GM21529 (cell line): ENCODE data around the gene CLVS2.

Source experiments
- ATAC-seq: cut with Tn5 transposase; IDR thresholded peaks from one replicate; pipeline ENCODE4 v1.9.1; 2021; ENCODE audit not compliant: unreplicated experiment

Gene CLVS2

GRCh38 chr6:123024976-123025375 lies 28.9 kb downstream of the CLVS2 start:
- ATAC-seq: no peak

- no peak for ATAC-seq
Observed at GRCh38 chr6:123027408-123027807, 31.4 kb downstream of the CLVS2 start.

- no peak for ATAC-seq
Observed at GRCh38 chr6:123028263-123028662, 32.2 kb downstream of the CLVS2 start.

- no peak for ATAC-seq
Observed at GRCh38 chr6:123030282-123030681, 34.2 kb downstream of the CLVS2 start.

- ATAC-seq: no peak
Observed at GRCh38 chr6:123036648-123037047, 40.6 kb downstream of the CLVS2 start.

GRCh38 chr6:123039431-123039830 lies 43.4 kb downstream of the CLVS2 start:
- no peak for ATAC-seq

- no peak for ATAC-seq
Observed at GRCh38 chr6:123042401-123042800, 46.4 kb downstream of the CLVS2 start.

GRCh38 chr6:123044341-123044860 lies 48.4 kb downstream of the CLVS2 start:
- ATAC-seq: no peak

GRCh38 chr6:123053602-123054225 lies 57.7 kb downstream of the CLVS2 start:
- ATAC-seq: no peak

- no peak for ATAC-seq
Observed at GRCh38 chr6:123055256-123055655, 59.2 kb downstream of the CLVS2 start.

- ATAC-seq: no peak
Observed at GRCh38 chr6:123062670-123063069, 66.6 kb downstream of the CLVS2 start.

- ATAC-seq: no peak
Observed at GRCh38 chr6:123064038-123064437, 68.0 kb downstream of the CLVS2 start.

- ATAC-seq: no peak
Observed at GRCh38 chr6:123074616-123075015, 78.6 kb downstream of the CLVS2 start.

- no peak for ATAC-seq
Observed at GRCh38 chr6:123085403-123085802, 89.4 kb downstream of the CLVS2 start.

GRCh38 chr6:123089226-123089625 lies 93.2 kb downstream of the CLVS2 start:
- ATAC-seq: no peak

- no peak for ATAC-seq
Observed at GRCh38 chr6:123091091-123091895, 95.3 kb downstream of the CLVS2 start.

GRCh38 chr6:123091896-123092271 lies 95.8 kb downstream of the CLVS2 start:
- ATAC-seq: no peak

GRCh38 chr6:123094795-123095194 lies 98.8 kb downstream of the CLVS2 start:
- ATAC-seq: no peak

- no peak for ATAC-seq
Observed at GRCh38 chr6:123105561-123105960, 109.5 kb downstream of the CLVS2 start.

- ATAC-seq: no peak
Observed at GRCh38 chr6:123116370-123116769, 120.3 kb downstream of the CLVS2 start.

GRCh38 chr6:123117145-123117908 lies 121.3 kb downstream of the CLVS2 start:
- no peak for ATAC-seq

- no peak for ATAC-seq
Observed at GRCh38 chr6:123118811-123119210, 122.8 kb downstream of the CLVS2 start.
